NB4 (cell line): Measurements from ENCODE around the gene FGD3.

Experiments
- DNase-seq: peaks from one replicate; pipeline ENCODE4 v3.0.0; 2010; ENCODE audit warnings: low read depth
- H3K4me3 ChIP-seq: one replicate; pipeline ENCODE4 v1.5.1; 2011; ENCODE audit warnings: mild to moderate bottlenecking, low read depth, low read length, moderate library complexity
- MYC ChIP-seq: IDR thresholded peaks from 2 replicates; pipeline ENCODE4 v1.6.1; 2011; ENCODE audit warnings: low read depth, low read length
- POLR2A ChIP-seq: IDR thresholded peaks from 2 replicates; pipeline ENCODE4 v1.6.1; 2011; ENCODE audit warnings: mild to moderate bottlenecking; ENCODE audit not compliant: insufficient read length; ENCODE audit errors: extremely low read depth
- TF ChIP-seq, protein P1 (sequence below): IDR thresholded peaks from one replicate; pipeline ENCODE4 v1.5.1; 2012; ENCODE audit warnings: low read depth, low read length
- TF ChIP-seq, protein P2 (sequence below): IDR thresholded peaks from 2 replicates; pipeline ENCODE4 v1.6.1; 2011; ENCODE audit warnings: low read depth, low read length

The FGD3 gene

DNA sequence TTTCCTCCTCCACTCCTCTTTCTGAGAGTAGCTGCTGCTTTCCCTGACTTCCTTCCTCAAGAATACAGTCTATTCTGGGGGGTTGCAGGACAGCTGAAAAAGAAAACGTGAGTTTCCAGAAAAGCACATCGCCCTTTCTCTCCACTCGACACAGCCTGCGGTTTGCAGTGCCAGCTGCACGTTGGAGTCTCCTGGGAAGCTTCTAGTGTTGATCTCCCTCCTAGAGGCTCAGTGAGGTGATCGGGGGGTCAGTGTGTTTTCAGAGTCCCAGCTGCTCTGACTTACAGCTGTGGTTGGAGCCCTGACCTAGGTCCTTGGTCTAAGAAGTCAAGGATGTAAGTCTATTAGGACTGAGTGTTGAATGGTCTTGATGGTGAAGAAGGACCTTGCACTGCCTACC lies 86.2 kb downstream of the FGD3 start:
- DNase-seq, result peak; percentile 49
- no peak overlapping the region for H3K4me3 ChIP-seq
- no peak for TF ChIP-seq POLR2A
- TF ChIP-seq, protein P1, sequence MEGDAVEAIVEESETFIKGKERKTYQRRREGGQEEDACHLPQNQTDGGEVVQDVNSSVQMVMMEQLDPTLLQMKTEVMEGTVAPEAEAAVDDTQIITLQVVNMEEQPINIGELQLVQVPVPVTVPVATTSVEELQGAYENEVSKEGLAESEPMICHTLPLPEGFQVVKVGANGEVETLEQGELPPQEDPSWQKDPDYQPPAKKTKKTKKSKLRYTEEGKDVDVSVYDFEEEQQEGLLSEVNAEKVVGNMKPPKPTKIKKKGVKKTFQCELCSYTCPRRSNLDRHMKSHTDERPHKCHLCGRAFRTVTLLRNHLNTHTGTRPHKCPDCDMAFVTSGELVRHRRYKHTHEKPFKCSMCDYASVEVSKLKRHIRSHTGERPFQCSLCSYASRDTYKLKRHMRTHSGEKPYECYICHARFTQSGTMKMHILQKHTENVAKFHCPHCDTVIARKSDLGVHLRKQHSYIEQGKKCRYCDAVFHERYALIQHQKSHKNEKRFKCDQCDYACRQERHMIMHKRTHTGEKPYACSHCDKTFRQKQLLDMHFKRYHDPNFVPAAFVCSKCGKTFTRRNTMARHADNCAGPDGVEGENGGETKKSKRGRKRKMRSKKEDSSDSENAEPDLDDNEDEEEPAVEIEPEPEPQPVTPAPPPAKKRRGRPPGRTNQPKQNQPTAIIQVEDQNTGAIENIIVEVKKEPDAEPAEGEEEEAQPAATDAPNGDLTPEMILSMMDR, result no peak
- TF ChIP-seq, protein P2, sequence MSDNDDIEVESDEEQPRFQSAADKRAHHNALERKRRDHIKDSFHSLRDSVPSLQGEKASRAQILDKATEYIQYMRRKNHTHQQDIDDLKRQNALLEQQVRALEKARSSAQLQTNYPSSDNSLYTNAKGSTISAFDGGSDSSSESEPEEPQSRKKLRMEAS, result no peak
- no peak for TF ChIP-seq MYC

DNA sequence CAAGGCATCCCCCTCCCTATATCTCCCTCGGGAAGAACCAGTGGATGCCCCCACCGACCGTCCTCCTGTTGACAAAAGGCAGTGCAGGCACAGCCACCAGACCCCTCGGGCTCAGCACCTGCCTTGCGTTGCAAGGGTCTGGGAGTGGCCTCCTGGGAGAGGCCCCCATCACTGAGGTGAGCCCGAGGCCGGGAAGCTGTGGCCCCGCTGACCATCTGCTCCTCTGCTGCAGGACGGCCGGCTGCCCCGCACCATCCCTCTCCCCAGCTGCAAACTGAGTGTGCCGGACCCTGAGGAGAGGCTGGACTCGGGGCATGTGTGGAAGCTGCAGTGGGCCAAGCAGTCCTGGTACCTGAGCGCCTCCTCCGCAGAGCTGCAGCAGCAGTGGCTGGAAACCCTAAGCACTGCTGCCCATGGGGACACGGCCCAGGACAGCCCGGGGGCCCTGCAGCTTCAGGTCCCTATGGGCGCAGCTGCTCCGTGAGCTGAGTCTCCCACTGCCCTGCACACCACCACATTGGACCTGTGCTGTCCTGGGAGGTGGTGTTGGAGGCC lies 87.9 kb downstream of the FGD3 start:
- TF ChIP-seq, protein P2, result no peak
- TF ChIP-seq POLR2A, result no peak
- TF ChIP-seq MYC, result no peak
- TF ChIP-seq, protein P1, result no peak
- no peak for DNase-seq
- no peak overlapping the region for H3K4me3 ChIP-seq

DNA sequence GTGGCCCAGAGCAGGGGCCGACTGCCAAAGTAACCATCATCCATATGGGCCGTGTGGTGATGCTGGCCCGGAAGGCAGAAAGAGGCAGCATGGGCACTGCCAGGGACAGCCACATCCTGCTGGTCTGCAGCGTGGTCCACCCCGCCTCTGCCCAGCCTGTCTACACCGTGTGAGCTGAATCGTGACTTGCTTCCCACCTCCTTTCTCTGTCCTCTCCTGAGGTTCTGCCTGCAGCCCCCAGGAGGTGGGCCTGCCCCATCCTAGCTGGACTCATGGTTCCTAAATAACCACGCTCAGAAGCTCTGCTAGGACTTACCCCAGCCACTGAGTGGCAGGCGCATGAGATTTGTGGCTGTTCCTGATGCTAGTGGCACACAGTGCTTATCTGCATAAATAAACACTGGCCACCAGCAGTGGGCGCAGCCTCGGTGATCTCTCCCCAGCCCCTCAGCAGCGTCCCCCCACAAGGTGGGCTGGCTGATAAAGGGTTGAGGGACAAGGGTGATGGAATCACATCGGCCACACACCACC lies 88.6 kb downstream of the FGD3 start:
- DNase-seq, result no peak
- TF ChIP-seq, protein P1, result peak; percentile 4
- TF ChIP-seq MYC, result no peak
- no peak overlapping the region for H3K4me3 ChIP-seq

DNA sequence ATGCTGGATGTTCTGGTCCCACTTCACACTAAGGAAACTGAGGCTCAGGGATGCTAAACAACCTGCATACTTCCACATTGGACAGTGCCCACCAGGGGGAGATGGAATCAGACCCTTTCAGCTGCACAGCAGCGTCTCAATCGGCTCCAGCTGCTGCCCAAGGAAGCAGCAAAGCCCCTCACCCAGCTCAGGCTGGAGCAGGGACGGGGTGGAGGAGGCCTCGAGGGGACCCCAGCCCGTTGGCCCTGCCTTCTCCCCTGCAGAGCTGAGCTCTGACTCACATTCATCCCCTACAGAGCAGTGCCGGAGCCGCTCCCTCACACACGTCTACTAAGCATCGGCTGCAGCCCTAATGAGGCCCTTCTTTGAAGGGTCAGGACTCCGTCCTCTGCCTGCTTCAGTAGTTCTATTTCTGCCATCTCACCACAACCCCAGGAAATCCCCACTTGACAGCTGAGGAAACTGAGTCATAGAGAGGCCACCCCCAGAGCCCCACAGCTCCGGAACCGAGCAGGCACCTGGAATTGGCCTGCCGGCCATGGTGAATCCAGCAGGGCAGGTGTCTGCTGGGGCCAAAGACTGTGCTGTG lies 89.7 kb downstream of the FGD3 start:
- peak; percentile 49 for DNase-seq
- no peak overlapping the region for H3K4me3 ChIP-seq
- TF ChIP-seq, protein P2, result no peak
- no peak for TF ChIP-seq MYC
- TF ChIP-seq, protein P1, result no peak
- no peak for TF ChIP-seq POLR2A

DNA sequence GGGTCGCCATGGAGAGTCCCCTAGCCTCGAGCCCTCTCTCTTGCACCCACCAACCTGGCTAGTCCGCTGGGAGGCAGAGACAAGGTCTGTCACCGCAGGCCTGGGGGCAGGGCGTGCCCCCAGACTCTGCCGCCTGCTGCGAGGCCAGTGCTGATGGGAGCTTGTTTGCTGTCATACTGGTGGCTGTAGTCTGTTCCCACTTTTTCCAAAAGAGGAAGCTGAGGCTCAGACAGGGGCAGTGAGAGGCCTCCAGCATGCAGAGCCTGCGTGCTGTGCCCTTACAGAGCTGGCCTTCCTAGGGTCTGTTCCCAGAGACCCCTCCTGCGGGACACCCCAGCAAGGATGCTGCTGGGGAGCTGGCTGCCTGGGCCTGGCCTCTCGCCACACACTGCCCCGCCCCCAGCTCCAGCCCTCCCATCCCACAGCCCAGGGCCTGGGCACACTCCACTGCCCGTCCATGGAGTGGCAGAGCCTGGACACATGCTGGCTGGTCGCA lies 90.2 kb downstream of the FGD3 start:
- H3K4me3 ChIP-seq, result no peak overlapping the region
- peak; percentile 89 for DNase-seq
- TF ChIP-seq MYC (peak; percentile 53), POLR2A (no peak)
- TF ChIP-seq, protein P2, result peak; percentile 58
- TF ChIP-seq, protein P1, result no peak

DNA sequence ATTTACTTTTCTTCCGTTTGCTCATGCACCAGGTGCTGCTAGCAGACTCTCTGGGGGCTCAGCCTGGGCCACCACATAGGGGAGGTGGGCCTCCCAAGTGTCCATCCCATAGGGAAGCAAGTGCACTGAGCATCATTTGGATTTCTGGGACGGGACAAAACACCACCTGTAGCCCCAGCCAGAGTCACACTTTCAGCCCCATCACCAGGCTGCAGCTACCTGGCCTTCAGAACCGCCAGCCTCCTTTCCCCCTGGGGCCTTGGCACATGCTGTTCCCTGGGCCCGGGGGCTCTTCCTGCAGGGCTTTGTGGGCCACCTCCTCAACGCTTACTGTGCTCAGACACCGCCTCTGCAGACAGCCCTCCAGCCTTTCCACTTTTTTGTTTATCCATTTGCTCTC lies 91.6 kb downstream of the FGD3 start:
- no peak for TF ChIP-seq POLR2A
- TF ChIP-seq, protein P2, result no peak
- TF ChIP-seq, protein P1, result no peak
- TF ChIP-seq MYC, result no peak
- no peak for DNase-seq
- no peak overlapping the region for H3K4me3 ChIP-seq
